Calu3 (cell line): ENCODE results near the gene MDK. TPM values are rescaled to one million over a fixed set of nuclear protein-coding genes. Genes with fewer than 3 reads are reported as not detected.
"Not testable (repeated sequence)": the region's sequence is repeated elsewhere in the genome, so short reads cannot be mapped to it uniquely, and the experiment has no call there.

Experiments used
- BruUV-seq: library from RNA; stranded (reverse); fragments of 400-500 nt; replicated peaks from 2 replicates; lab custom pipeline; 2021; lab: Mats Ljungman, UMichigan
- CTCF ChIA-PET: fragments of 300-600 bp; sonication (Branson Sonifier 250); formaldehyde crosslinking; loops from one replicate; lab custom pipeline; 2022; ENCODE audit warnings: antibody characterized with exemption; lab: Charles Lee
- DNase-seq: peaks from one replicate; pipeline ENCODE4 v3.0.0; 2022
- H3K27ac Mint-ChIP-seq: one replicate; pipeline ENCODE4 v1.8.0; 2022; ENCODE audit warnings: mixed read lengths; ENCODE audit not compliant: unreplicated experiment
- H3K27me3 Mint-ChIP-seq: one replicate; pipeline ENCODE4 v1.8.0; 2022; ENCODE audit warnings: mixed read lengths; ENCODE audit not compliant: unreplicated experiment
- H3K36me3 Mint-ChIP-seq: one replicate; pipeline ENCODE4 v1.8.0; 2022; ENCODE audit warnings: mild to moderate bottlenecking, moderate library complexity, mixed read lengths; ENCODE audit not compliant: insufficient read depth, unreplicated experiment
- H3K4me1 Mint-ChIP-seq: one replicate; pipeline ENCODE4 v1.8.0; 2022; ENCODE audit warnings: mild to moderate bottlenecking, low read depth, mixed read lengths; ENCODE audit not compliant: unreplicated experiment
- H3K4me3 Mint-ChIP-seq: one replicate; pipeline ENCODE4 v1.8.0; 2022; ENCODE audit warnings: mild to moderate bottlenecking, low read depth, moderate library complexity, mixed read lengths; ENCODE audit not compliant: unreplicated experiment
- H3K9me3 Mint-ChIP-seq: one replicate; pipeline ENCODE4 v1.8.0; 2022; ENCODE audit warnings: low read depth, mixed read lengths; ENCODE audit not compliant: unreplicated experiment
- CTCF ChIP-seq: fragments of 200-600 bp; IDR thresholded peaks from one replicate; pipeline ENCODE4 v1.8.0; 2022; ENCODE audit warnings: antibody characterized with exemption; ENCODE audit not compliant: unreplicated experiment
- intact Hi-C: fragments of 100-400 bp; cut with micrococcal nuclease; formaldehyde crosslinking; loops from one replicate; pipeline ENCODE4 v1.10.0; 2022; ENCODE audit not compliant: unreplicated experiment
- total RNA-seq: library from RNA; stranded (reverse); gene quantifications from 2 replicates; pipeline ENCODE4 v1.2.3, GENCODE V29; 2022

Gene MDK
- total RNA-seq, 1 experiment from 2014 or later, result 74.9 TPM

GRCh38 chr11:46369458-46370152, 11.9 kb upstream of the MDK start:
- H3K9me3 Mint-ChIP-seq, result no peaks in the 10 kb centered on the region
- H3K4me1 Mint-ChIP-seq, result peaks cover 7% of the 10 kb centered on the region
- intact Hi-C loops, result no loop called here
- no TSS peak for BruUV-seq
- H3K36me3 Mint-ChIP-seq, result peaks cover 28% of the 10 kb centered on the region
- peak; percentile 90 for TF ChIP-seq CTCF
- H3K27me3 Mint-ChIP-seq, result no peaks in the 10 kb centered on the region
- no peak overlapping the region for H3K4me3 Mint-ChIP-seq
- H3K27ac Mint-ChIP-seq, result no peak overlapping the region
- peak; percentile 67 for DNase-seq
- CTCF ChIA-PET, result no interaction called here

DNA sequence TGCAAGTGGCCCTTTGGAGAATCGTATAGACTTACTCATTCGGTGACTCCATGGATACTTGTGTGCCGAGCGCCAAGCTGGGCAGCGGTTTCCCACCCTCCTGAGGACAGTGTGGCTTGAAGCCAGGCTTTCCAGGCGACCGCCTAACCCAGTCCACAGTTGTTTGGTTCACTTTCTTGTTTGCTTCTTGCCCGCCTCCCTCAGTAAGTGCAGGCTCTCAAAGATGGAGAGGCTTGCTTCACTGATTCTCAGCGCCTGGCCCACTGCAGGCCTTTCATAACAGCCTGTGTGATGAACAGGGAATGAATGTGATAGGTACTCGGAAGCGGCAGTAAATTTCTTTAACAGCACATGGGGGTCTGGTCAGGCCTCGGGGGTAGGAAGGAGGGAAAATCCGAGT, 11.2 kb upstream of the MDK start:
- no peaks in the 10 kb centered on the region for H3K9me3 Mint-ChIP-seq
- no peak for TF ChIP-seq CTCF
- CTCF ChIA-PET, result no interaction called here
- no peak for DNase-seq
- H3K4me3 Mint-ChIP-seq, result no peak overlapping the region
- peaks cover 23% of the 10 kb centered on the region for H3K36me3 Mint-ChIP-seq
- no peak overlapping the region for H3K27ac Mint-ChIP-seq
- no TSS peak for BruUV-seq
- peaks cover under 1% of the 10 kb centered on the region for H3K4me1 Mint-ChIP-seq
- H3K27me3 Mint-ChIP-seq, result no peaks in the 10 kb centered on the region
- intact Hi-C loops, result no loop called here

- intact Hi-C loops, H3K4me3 Mint-ChIP-seq, H3K9me3 Mint-ChIP-seq, H3K27me3 Mint-ChIP-seq, BruUV-seq, CTCF ChIA-PET, H3K27ac Mint-ChIP-seq, H3K4me1 Mint-ChIP-seq, DNase-seq: not testable (repeated sequence)
- H3K36me3 Mint-ChIP-seq, result peaks cover 23% of the 10 kb centered on the region
Measured at GRCh38 chr11:46371262-46371661, 10.2 kb upstream of the MDK start.

GRCh38 chr11:46372086-46372485, 9.4 kb upstream of the MDK start:
- Mint-ChIP-seq H3K36me3 (peaks cover 26% of the 10 kb centered on the region), H3K4me3 (no peak overlapping the region), H3K27me3 (no peaks in the 10 kb centered on the region), H3K4me1 (no peaks in the 10 kb centered on the region), H3K9me3 (no peaks in the 10 kb centered on the region), H3K27ac (no peak overlapping the region)
- CTCF ChIA-PET, result no interaction called here
- intact Hi-C loops, result no loop called here
- DNase-seq, result no peak
- BruUV-seq, result no TSS peak
- no peak for TF ChIP-seq CTCF

- H3K27ac Mint-ChIP-seq, H3K27me3 Mint-ChIP-seq: not testable (repeated sequence)
Measured at GRCh38 chr11:46372501-46372900, 9.0 kb upstream of the MDK start.

More at GRCh38 chr11:46372501-46372900, 9.0 kb upstream of the MDK start:
- H3K36me3 Mint-ChIP-seq, result peaks cover 29% of the 10 kb centered on the region
- H3K4me3 Mint-ChIP-seq, intact Hi-C loops, BruUV-seq, CTCF ChIA-PET, H3K4me1 Mint-ChIP-seq, DNase-seq, H3K9me3 Mint-ChIP-seq: not testable (repeated sequence)
